HG03280 (cell line): Measurements from ENCODE around the gene HOTAIR.

Source experiments
- ATAC-seq: cut with Tn5 transposase; IDR thresholded peaks from one replicate; pipeline ENCODE4 v1.9.1; 2021; ENCODE audit warnings: mild to moderate bottlenecking, moderate library complexity; ENCODE audit not compliant: unreplicated experiment

HOTAIR gene

DNA sequence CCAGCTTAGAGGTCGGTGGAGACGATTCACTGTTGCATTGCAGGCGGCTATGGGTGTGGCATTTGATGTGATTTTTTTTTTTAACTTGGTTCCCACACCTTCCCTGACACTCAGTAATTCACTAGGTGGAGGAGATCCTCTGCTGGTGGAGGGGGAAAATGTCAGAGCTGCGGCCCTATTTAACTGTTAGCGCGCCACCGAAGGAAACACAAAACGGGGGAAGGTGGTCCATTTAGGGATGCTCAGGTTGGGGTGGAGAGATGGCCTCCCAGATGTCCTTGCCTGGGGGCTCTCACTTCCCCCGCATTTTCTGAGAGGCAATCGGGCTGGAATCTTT, 24.3 kb downstream of the HOTAIR start:
- no peak for ATAC-seq

DNA sequence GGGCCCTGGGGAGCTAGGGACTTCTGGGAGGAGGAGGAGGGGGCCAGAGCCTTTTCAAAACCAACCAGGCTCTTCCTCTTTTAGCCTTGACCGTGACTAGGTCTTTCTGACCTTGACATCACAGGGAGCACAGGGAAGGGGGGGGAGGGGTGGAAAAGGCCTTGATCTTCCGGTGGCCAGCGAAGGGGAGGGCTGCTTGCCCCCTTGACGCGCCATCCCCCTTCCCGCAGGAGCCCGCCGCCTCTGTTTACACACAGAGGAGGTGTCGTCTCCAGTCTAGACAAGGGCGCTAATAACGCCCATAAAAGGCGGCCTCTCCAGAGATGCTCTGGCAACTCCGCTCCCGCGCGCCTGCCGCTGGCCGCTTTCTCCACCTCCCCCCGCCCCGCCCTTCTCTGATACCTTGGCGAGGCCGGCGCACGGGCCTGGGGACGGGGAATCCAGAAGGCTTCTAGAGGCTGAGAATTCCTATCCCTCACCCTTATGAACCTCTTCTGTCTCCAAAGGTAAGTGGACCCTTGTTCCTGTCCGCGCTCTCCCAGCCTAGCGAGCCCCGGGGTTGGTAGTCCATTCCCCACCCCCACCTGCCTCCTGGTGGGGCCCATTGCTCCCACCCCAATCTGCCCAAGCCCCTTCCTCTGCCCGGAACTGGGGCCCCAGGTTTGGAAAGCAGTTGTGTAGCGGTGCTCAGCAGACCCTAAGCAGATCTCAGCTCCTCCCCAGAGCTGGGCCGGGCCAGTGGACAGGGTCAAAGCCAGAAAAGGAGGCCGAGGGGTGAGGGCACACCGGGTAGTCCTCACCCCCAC, 24.9 kb downstream of the HOTAIR start:
- no peak for ATAC-seq

DNA sequence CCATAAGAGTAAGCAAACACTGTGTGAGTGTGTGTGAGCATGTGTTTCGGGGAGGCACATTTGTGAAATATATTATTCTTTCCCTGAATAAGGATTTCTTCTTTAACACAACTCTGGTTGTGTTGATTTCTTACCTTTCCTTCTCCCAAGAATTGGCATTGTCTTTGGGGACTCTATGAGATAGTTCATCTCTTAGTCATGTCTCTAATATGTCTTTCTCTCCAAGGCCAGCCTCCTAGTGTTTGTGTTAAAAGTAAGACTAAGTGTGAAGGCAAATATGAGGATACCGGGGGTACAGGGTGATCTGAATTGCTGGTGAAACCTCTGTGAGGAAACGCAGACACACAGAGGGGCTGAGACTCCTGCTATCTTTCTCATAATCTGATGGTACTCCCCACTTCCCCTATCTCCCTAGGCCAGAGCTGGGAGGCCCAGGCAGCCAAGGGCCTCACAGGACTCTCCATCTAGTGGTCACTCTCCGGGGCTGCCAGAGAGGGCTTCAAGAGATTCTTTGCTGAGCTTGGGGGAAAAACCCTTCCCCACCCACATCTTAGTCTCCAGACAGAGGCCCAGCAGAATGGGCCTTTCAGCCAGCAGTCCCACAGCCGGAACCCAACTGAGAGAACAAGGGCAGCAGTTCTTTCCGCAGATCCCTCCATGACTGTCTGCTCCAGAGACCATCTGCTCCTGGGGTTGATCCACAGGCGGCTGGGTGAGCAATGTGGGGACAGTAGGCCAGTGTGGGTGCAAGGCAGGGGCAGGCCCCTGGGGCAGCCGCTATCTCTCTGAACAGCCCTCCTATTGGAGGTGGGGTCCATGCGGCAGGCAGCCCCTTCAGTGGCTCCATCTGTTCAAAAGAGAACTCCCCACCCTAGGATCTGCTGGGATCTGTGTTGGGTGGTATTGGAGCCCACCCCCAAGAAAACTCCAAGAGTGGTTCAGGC, 25.8 kb downstream of the HOTAIR start:
- ATAC-seq, result no peak

- no peak for ATAC-seq
These were observed 27.0 kb downstream of the HOTAIR start for GRCh38 chr12:53947743-53948142.

- no peak for ATAC-seq
These were observed 29.6 kb downstream of the HOTAIR start for GRCh38 chr12:53944907-53945847.

DNA sequence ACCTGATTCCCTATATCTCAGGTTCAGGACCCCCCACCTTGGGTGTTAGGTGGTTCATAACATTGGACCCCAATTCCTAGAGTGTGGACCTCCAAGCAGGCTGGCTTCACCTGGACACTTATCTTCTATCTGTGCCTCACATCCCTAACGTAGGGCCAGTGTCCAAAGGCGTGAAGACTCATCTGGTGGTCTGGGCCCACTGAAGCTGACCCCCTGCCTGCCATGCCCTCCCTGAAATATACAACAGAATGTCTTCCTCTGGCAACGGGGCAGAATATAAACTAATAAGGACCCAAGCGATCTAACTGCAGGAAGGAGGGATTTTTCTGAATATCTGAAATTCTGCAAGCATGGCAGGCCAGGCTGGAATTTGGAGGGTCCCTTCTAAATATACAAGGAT, 30.5 kb downstream of the HOTAIR start:
- ATAC-seq, result no peak

DNA sequence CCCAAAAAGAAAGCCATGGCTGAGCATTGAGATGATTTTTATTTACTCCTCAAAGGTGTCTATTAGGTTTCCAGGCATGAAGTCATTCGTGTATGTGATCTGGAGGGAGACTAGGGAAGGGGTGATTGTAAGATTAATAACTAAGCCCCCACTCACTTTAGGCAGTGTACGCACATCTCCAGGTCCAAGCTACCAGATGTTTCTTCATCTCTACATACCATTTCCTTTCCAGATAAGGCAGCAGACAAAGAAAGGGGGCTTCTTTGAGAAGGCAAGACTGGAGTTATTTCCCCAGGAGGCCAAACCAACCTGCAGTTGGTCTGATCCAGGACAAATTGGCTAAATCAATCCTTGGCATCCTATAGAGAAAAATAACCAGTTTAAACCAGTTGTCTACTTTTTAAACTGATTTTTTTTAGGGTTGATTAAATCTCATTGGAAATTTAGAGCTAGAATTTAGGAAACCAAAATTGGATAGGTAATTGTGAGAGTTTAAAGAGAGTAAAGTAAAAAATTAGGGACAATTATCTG, 32.2 kb downstream of the HOTAIR start:
- no peak for ATAC-seq

GRCh38 chr12:53941750-53942149, 33.0 kb downstream of the HOTAIR start:
- no peak for ATAC-seq

DNA sequence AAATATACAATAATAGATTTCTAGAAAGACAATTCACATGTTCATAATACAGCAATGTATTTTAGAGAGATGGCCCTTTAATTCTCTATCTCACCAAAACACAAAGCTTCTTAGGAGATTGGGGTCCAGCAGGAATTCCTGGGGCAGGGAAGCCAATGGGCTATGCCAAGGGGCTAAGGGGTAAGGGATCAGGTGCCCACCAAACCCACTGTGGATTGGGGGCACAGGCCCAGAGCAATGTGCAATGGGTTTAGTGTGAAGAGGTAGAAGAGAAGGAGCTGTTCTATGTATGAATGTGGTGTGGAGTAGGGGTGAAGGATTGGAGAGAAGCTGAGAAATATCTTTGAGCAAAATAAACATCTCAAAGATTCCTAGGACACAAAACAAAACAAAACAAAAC, 33.6 kb downstream of the HOTAIR start:
- ATAC-seq, result no peak

DNA sequence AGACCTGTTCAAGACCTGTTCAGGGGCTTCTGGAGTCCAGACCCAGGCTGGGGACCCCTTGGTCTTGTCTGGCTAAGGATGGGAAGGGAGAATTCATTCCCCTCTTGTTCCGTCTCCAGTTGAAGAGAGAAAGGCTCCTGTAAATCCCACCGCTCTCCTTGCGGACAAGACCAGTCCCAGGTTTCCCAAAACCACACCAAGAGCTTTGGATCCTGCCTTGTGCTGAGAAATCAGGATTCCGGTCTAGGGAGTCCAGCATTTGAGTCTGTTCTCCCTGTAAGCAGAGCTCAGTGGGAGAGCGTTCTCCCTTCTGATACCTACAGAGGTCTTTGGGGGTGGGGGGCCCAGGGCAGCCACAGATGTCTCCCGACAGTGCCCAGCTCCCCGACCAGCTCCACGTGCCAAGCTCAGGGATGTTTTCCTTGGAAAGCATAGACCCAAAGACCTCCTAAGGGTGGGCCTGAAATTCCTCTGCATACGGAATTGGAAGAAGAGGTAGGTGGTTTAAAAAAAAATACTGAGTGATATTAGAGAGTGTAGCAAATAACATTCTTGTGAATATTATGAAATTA, 34.2 kb downstream of the HOTAIR start:
- no peak for ATAC-seq

- ATAC-seq, result no peak
These were observed 35.3 kb downstream of the HOTAIR start for GRCh38 chr12:53939141-53940108.

DNA sequence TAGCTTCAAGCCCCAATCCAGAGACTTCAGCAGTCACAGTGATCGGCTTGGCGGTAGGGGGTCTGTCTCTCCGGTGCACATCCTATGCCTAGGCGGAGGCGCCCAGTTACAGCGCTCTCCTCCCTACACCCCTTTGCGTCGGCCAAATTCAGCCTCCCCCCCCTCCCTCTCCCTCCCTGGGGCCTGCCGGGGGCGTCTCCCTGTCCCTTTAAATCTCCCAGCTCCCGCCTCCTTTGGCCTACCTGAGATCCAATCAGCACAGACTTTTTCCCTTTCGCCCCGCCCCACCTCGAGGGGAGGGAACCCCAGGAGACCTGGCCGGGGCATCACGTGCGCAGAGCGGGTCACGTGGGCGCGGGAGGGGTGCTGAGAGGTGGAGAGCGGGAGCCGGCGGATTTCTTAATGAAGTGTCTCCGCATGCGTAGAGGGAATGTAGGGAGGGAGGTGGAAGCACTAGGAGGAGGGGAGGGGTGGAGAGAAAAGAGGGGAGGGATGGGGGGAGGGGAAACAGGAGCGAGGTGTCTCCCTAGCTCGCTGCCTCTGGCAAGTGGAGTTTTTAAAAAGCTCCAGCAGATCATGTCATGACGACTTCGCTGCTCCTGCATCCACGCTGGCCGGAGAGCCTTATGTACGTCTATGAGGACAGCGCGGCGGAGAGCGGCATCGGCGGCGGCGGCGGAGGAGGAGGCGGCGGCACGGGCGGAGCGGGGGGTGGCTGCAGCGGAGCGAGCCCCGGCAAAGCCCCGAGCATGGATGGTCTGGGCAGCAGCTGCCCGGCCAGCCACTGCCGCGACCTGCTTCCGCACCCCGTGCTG, 36.2 kb downstream of the HOTAIR start, which contains the start of gene HOXC13:
Gene HOXC13, plus strand, starts transcription at position 506 of the 815 bp plus-strand sequence. Its CDS starts 76 bp downstream, at position 582.
- no peak for ATAC-seq

GRCh38 chr12:53937596-53938325, 37.0 kb downstream of the HOTAIR start:
- no peak for ATAC-seq

DNA sequence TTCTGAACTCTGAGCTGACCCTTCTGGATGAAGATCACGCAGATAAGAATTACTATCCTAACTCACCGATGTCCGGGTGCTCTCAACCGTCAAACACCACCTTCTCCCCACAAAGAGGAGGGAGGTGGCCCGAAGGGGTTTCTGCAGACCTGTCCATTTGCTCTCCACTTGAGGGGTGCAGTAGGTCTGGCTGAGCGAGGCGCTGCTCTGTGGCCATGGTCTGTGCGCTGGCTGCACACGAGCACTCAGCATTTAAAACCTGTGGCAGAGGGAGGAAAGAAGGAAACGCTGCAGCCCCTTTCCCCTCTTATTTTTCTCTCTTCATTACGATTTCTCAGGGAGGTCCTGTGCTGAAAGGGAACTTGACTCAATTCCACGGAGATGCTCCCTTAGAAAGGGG, 37.7 kb downstream of the HOTAIR start:
- no peak for ATAC-seq

GRCh38 chr12:53935383-53936341, 39.1 kb downstream of the HOTAIR start:
- ATAC-seq, result no peak

DNA sequence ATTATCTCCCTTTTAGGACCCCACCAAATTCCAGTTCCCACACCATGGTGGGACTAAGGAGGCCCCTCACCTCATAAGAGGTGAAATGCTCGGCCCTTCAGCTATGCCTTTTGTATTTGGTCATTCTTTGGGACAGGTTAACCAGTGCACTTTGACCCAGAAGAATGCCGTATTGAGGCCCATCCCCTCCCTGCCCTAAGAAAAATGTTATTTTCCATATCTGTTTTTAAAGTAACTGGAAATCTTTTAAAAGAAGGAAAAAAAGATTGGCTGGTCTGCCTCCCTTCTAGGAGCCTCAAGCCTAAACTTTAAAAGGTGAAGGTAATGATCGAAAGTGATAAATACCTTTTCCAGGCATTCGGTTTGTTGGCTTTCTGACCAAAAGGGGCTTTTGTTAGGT, 41.8 kb downstream of the HOTAIR start:
- ATAC-seq, result no peak
